IPS DF 6.9 (cell line): ENCODE measurements around the gene ZNF70.

Source experiments
- DNase-seq: peaks from one replicate; pipeline ENCODE4 v3.0.0-alpha.2; 2013; ENCODE audit warnings: low read depth, low spot score
- H3K27ac ChIP-seq: one replicate; pipeline ENCODE4 v1.5.1; 2013; ENCODE audit warnings: low read length, control low read depth
- H3K27me3 ChIP-seq: 2 replicates; pipeline ENCODE4 v1.6.1; 2013; ENCODE audit warnings: mild to moderate bottlenecking, low read length; ENCODE audit not compliant: control insufficient read depth, insufficient read depth
- H3K36me3 ChIP-seq: 2 replicates; pipeline ENCODE4 v1.6.1; 2013; ENCODE audit warnings: low read length; ENCODE audit not compliant: control insufficient read depth, insufficient read depth
- H3K4me1 ChIP-seq: 2 replicates; pipeline ENCODE4 v1.6.1; 2013; ENCODE audit warnings: low read length; ENCODE audit not compliant: control insufficient read depth, insufficient read depth
- H3K4me3 ChIP-seq: 2 replicates; pipeline ENCODE4 v1.5.1; 2013; ENCODE audit warnings: mild to moderate bottlenecking, low read length
- H3K9me3 ChIP-seq: 2 replicates; pipeline ENCODE4 v1.6.1; 2013; ENCODE audit warnings: low read length, inconsistent platforms; ENCODE audit not compliant: control insufficient read depth, insufficient read depth
- WGBS: extraction: QIAGEN DNeasy Blood & Tissue Kit; methylation state at CpG from one replicate; pipeline ENCODE4 v1.1.7; 2013; ENCODE audit warnings: mixed read lengths, missing lambda C conversion rate; ENCODE audit not compliant: insufficient read length, insufficient coverage; 5-methylcytosine and 5-hydroxymethylcytosine counted together

ZNF70 gene

DNA sequence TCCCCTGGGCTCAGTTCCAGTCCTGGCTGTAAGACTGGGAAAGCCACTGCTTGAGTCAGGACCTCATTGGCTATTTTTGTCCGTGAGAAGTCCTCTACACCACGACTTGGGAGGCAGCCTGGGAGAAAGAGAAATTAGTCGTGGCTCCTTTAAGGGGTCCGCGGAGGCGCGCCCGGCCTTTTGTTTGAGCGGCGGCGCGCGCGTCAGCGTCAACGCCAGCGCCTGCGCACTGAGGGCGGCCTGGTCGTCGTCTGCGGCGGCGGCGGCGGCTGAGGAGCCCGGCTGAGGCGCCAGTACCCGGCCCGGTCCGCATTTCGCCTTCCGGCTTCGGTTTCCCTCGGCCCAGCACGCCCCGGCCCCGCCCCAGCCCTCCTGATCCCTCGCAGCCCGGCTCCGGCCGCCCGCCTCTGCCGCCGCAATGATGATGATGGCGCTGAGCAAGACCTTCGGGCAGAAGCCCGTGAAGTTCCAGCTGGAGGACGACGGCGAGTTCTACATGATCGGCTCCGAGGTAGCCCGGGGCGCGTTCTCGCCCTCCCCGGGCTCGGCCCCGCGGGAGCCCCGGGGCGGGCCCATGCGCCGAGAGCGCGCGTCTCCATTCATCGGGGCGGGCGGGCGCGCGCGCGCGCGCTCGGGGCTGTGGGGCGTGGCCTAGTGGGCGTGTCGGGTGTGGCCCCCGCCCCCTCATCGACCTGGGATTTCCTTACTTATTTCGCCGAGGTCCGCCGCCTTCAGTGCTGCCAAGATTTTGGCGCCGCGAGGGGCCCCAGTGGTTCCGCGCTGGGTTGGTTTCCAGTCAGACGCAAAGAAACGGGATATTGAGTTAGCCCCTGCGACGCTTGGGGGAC, 36.1 kb upstream of the ZNF70 start, which contains the start of gene SMARCB1:
TSS of gene SMARCB1 (plus strand) at position 215 of the 848 bp plus-strand sequence. CDS start at position 419, 204 bp downstream.
- H3K4me1 ChIP-seq = no peaks in the 10 kb centered on the region; the same call in 1 of the 2 replicates
- DNase-seq = no peak
- no peak within 1 kb of the TSS for H3K27ac ChIP-seq
- whole genome bisulfite sequencing = no CpG with 5 or more reads among the region's 97 CpGs
- H3K27me3 ChIP-seq = no peaks in the 10 kb centered on the region
- no peaks in the 10 kb centered on the region for H3K9me3 ChIP-seq
- H3K4me3 ChIP-seq = peak within 1 kb of the TSS; percentile 86; the same call in 1 of the 2 replicates
- peaks cover under 1% of the 10 kb centered on the region; the same call in 1 of the 2 replicates for H3K36me3 ChIP-seq

DNA sequence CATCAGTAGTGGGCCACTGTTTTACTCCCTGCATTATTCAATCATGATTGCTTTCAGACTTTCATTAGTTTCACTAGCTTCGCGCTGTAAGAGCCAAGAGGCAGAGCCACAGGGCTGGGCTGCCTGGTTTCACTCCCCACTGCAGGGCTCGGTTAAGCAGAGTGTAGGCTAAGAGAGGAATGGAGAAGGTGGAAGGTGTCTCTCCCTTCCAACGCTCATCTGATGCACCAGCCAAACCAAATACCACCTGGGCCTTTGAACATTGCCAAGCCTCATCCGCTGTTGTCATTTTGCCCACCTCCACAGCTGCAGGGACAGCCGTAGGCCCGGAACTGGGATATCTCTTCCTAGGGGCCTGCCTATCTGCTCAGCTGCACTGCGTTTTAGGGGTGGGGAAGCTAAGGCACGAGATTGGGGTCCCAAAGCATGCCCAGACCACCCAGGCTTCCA, 35.4 kb upstream of the ZNF70 start:
- no CpG with 5 or more reads among the region's 9 CpGs for WGBS
- no peaks in the 10 kb centered on the region; the same call in 1 of the 2 replicates for H3K4me1 ChIP-seq
- no peaks in the 10 kb centered on the region; the same call in 1 of the 2 replicates for H3K36me3 ChIP-seq
- no peaks in the 10 kb centered on the region for H3K27me3 ChIP-seq
- H3K9me3 ChIP-seq = no peaks in the 10 kb centered on the region
- H3K27ac ChIP-seq = no peak overlapping the region
- DNase-seq = no peak
- H3K4me3 ChIP-seq = peak overlapping the region; percentile 19; the same call in 1 of the 2 replicates

DNA sequence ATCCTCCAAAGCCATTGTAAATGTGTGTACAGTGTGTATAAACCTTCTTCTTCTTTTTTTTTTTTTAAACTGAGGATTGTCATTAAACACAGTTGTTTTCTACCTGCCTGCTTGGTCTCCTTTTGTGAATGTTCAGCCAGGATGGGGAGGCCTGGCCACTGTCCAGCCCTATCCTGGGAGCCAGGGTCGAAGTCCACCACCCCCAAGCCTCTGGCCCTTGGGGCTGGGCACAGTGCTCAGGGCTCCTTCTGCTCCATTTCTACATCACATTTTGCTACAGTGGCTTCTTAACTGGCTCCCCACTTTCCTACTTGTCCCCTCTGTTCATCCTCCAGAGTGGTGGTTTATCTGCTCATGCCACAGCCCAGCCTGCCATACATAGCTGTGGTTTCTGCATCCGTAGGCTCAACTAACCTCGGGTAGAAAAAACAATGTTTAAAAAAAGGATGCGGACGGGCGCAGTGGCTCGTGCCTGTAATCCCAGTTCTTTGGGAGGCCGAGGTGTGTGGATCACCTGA, 33.4 kb upstream of the ZNF70 start:
- no CpG with 5 or more reads among the region's 8 CpGs for WGBS
- Histone ChIP-seq H3K4me1 (peaks cover 1% of the 10 kb centered on the region), H3K27me3 (0 out of 2 replicates have a peak, but pooled peaks cover 1% of the 10 kb centered on the region), H3K27ac (no peak overlapping the region), H3K4me3 (no peak overlapping the region), H3K36me3 (peaks cover 2% of the 10 kb centered on the region; the same call in 1 of the 2 replicates), H3K9me3 (no peaks in the 10 kb centered on the region)
- DNase-seq = no peak

DNA sequence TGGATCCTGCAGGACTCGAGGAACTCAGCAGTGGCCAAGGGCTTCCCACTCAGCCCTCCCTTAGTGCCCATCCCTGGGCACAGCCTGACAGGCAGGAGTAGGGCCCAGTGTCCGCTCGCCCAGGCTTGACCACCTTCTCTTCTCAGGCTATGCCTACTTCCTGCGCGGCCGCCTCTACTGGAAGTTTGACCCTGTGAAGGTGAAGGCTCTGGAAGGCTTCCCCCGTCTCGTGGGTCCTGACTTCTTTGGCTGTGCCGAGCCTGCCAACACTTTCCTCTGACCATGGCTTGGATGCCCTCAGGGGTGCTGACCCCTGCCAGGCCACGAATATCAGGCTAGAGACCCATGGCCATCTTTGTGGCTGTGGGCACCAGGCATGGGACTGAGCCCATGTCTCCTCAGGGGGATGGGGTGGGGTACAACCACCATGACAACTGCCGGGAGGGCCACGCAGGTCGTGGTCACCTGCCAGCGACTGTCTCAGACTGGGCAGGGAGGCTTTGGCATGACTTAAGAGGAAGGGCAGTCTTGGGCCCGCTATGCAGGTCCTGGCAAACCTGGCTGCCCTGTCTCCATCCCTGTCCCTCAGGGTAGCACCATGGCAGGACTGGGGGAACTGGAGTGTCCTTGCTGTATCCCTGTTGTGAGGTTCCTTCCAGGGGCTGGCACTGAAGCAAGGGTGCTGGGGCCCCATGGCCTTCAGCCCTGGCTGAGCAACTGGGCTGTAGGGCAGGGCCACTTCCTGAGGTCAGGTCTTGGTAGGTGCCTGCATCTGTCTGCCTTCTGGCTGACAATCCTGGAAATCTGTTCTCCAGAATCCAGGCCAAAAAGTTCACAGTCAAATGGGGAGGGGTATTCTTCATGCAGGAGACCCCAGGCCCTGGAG, 32.6 kb upstream of the ZNF70 start:
- H3K4me3 ChIP-seq = no peak overlapping the region
- no peak for DNase-seq
- H3K36me3 ChIP-seq = peaks cover 2% of the 10 kb centered on the region; the same call in 1 of the 2 replicates
- peaks cover 1% of the 10 kb centered on the region; the same call in 1 of the 2 replicates for H3K4me1 ChIP-seq
- H3K27ac ChIP-seq = no peak overlapping the region
- WGBS = no CpG with 5 or more reads among the region's 15 CpGs
- H3K9me3 ChIP-seq = no peaks in the 10 kb centered on the region
- 0 out of 2 replicates have a peak, but pooled peaks cover 1% of the 10 kb centered on the region for H3K27me3 ChIP-seq

DNA sequence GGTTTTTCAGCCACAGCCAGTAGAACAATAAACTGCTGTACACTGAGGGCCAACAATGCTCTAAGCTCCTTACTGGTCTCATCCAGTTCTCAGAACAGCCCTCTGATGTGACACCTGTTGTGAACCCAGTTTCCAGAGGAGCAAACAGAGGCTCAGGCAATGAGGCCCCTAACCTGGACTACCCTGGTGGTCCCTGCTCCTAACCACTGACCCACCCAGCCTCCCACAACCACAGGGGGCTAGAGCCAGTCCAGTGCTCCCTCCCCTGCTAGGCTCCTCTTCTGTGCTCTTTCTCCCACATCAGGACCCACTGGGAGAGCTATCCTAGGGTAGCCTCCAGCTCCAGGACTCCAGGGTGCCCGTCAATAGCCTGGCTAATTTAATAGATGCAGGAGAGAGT, 31.8 kb upstream of the ZNF70 start:
- peaks cover 1% of the 10 kb centered on the region; the same call in 1 of the 2 replicates for H3K4me1 ChIP-seq
- 0 out of 2 replicates have a peak, but pooled peaks cover 1% of the 10 kb centered on the region for H3K27me3 ChIP-seq

DNA sequence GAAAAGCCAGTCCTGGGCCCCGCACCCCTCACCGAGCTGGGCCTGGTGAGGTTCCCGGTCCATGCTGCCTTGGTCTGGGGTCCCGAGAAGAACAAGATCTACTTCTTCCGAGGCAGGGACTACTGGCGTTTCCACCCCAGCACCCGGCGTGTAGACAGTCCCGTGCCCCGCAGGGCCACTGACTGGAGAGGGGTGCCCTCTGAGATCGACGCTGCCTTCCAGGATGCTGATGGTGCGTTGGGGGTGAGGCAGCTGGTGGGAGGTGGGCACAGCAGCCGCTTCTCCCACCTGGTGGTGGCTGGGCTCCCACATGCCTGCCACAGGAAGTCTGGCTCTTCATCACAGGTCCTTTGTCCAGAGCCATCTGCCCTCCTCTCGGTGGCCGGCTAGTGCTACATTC, 31.3 kb upstream of the ZNF70 start:
- Histone ChIP-seq H3K27ac (no peak overlapping the region), H3K4me3 (no peak overlapping the region), H3K36me3 (peaks cover 2% of the 10 kb centered on the region; the same call in 1 of the 2 replicates), H3K9me3 (no peaks in the 10 kb centered on the region), H3K4me1 (peaks cover 1% of the 10 kb centered on the region; the same call in 1 of the 2 replicates), H3K27me3 (0 out of 2 replicates have a peak, but pooled peaks cover 1% of the 10 kb centered on the region)
- WGBS = no CpG with 5 or more reads among the region's 16 CpGs
- no peak for DNase-seq

More for the DNA sequence above, 31.8 kb upstream of the ZNF70 start:
- WGBS = no CpG with 5 or more reads among the region's 1 CpG
- H3K36me3 ChIP-seq = peaks cover 2% of the 10 kb centered on the region; the same call in 1 of the 2 replicates
- H3K27ac ChIP-seq = no peak overlapping the region
- H3K4me3 ChIP-seq = no peak overlapping the region
- H3K9me3 ChIP-seq = no peaks in the 10 kb centered on the region
- DNase-seq = no peak

DNA sequence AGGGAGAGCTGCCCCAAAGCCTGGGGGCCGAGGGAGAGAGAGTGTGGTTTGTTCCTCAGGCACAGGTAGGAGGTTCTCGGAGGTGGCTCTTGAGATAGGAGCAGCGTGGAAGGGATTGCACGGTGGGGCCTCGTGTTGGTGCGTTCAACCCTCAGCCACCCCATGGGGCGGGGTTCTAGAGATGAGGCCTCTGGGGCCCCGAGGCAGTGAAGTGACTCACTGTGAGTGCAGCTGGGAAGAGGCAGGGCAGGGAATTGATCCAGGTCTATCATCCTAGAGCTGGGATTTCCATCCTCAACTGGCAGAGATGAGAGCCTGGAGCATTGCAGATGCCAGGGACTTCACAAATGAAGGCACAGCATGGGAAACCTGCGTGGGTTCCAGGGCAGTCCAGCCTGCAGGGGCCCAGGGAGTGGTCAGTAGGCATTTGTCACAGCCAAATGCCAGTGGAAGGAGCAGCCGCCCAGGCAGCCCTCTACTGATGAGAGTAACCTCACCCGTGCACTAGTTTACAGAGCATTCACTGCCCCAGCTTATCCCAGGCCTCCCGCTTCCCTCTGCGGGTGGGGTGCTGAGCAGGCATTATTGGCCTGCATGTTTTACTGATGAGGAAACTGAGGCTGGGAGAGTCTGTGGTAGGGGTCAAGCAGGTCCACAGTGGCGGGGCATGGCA, 30.7 kb upstream of the ZNF70 start:
- no peak for DNase-seq
- WGBS = no CpG with 5 or more reads among the region's 14 CpGs
- H3K27ac ChIP-seq = no peak overlapping the region

DNA sequence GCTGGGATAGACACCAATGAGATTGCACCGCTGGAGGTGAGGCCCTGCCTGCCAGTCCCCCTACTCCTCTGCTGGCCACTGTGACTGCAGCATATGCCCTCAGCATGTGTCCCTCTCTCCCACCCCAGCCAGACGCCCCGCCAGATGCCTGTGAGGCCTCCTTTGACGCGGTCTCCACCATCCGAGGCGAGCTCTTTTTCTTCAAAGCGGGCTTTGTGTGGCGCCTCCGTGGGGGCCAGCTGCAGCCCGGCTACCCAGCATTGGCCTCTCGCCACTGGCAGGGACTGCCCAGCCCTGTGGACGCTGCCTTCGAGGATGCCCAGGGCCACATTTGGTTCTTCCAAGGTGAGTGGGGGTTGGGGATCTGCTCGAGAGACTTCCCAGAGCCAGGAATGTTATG, 30.2 kb upstream of the ZNF70 start:
- Histone ChIP-seq H3K9me3 (no peaks in the 10 kb centered on the region), H3K36me3 (peaks cover 2% of the 10 kb centered on the region; the same call in 1 of the 2 replicates), H3K4me3 (no peak overlapping the region), H3K27me3 (0 out of 2 replicates have a peak, but pooled peaks cover 1% of the 10 kb centered on the region), H3K4me1 (peaks cover 1% of the 10 kb centered on the region; the same call in 1 of the 2 replicates), H3K27ac (no peak overlapping the region)
- no peak for DNase-seq
- WGBS = no CpG with 5 or more reads among the region's 15 CpGs

More for the DNA sequence above, 30.7 kb upstream of the ZNF70 start:
- peaks cover 2% of the 10 kb centered on the region; the same call in 1 of the 2 replicates for H3K36me3 ChIP-seq
- H3K9me3 ChIP-seq = no peaks in the 10 kb centered on the region
- 0 out of 2 replicates have a peak, but pooled peaks cover 1% of the 10 kb centered on the region for H3K27me3 ChIP-seq
- no peak overlapping the region for H3K4me3 ChIP-seq
- H3K4me1 ChIP-seq = peaks cover 1% of the 10 kb centered on the region; the same call in 1 of the 2 replicates

DNA sequence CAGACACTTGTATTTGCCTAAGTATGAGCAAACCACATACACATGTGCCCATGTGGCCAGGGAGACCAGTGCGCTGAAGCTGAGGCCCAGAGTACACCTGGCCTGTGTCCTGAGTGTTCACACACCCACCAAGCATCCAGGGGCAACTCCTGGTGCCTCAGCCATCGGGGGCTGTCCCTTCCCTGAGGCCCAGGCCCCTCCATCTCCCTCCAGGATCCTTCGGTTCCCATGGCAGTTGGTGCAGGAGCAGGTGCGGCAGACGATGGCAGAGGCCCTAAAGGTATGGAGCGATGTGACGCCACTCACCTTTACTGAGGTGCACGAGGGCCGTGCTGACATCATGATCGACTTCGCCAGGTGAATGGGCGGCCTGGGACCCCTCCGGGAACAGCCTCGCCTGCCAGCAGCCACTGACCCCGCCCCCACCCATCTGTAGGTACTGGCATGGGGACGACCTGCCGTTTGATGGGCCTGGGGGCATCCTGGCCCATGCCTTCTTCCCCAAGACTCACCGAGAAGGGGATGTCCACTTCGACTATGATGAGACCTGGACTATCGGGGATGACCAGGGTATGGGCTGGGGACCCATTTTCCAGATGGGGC, 29.3 kb upstream of the ZNF70 start:
- peaks cover 1% of the 10 kb centered on the region; the same call in 1 of the 2 replicates for H3K4me1 ChIP-seq
- no peak overlapping the region for H3K27ac ChIP-seq
- 0 out of 2 replicates have a peak, but pooled peaks cover 1% of the 10 kb centered on the region for H3K27me3 ChIP-seq
- DNase-seq = no peak
- H3K36me3 ChIP-seq = peaks cover 2% of the 10 kb centered on the region; the same call in 1 of the 2 replicates
- no peaks in the 10 kb centered on the region for H3K9me3 ChIP-seq
- H3K4me3 ChIP-seq = no peak overlapping the region
- no CpG with 5 or more reads among the region's 20 CpGs for WGBS
